Upper lobe of right lung (tissue), 1 donor: ENCODE results near the gene S100A14. TPM values are rescaled to one million over a fixed set of nuclear protein-coding genes. Genes with fewer than 3 reads are reported as not detected.
A peak's percentile ranks its signal among the peaks of the same experiment; 100 is the strongest.

ENCODE experiments used
- ATAC-seq: fragments of 200-7000 bp; cut with Tn5 transposase; one replicate; pipeline ENCODE4 v1.9.1; 2020; ENCODE audit warnings: mild to moderate bottlenecking, moderate library complexity
- DNase-seq: peaks from one replicate; pipeline ENCODE4 v3.0.0-alpha.2; 2020
- H3K27ac ChIP-seq: fragments of 200-600 bp; one replicate; pipeline ENCODE4 v1.8.0; 2022
- H3K27me3 ChIP-seq: fragments of 200-600 bp; one replicate; pipeline ENCODE4 v1.8.0; 2022; ENCODE audit warnings: mild to moderate bottlenecking
- H3K36me3 ChIP-seq: fragments of 200-600 bp; one replicate; pipeline ENCODE4 v1.8.0; 2022
- H3K4me1 ChIP-seq: fragments of 200-600 bp; one replicate; pipeline ENCODE4 v1.8.0; 2022
- H3K4me3 ChIP-seq: fragments of 200-600 bp; one replicate; pipeline ENCODE4 v1.8.0; 2022; ENCODE audit warnings: mild to moderate bottlenecking
- H3K9me3 ChIP-seq: fragments of 200-600 bp; one replicate; pipeline ENCODE4 v1.8.0; 2022
- CTCF ChIP-seq: fragments of 200-600 bp; IDR thresholded peaks from one replicate; pipeline ENCODE4 v1.8.0; 2022; ENCODE audit warnings: antibody characterized with exemption
- intact Hi-C: fragments of 100-400 bp; cut with DNase I; formaldehyde crosslinking; loops from one replicate; pipeline ENCODE4 v1.11.0; 2022
- total RNA-seq: library from RNA; stranded (reverse); fragmentation: NEBNext Ultra II Directional; extraction: Animal tissue kit (Norgen Biotek cat#: 25700); gene quantifications from one replicate; pipeline ENCODE4 v1.2.1, GENCODE V29; 2021
- donor health status: DM: no; HTN: yes; CAD: no; lungs with severe emphysema.

The S100A14 gene
- total RNA-seq, 1 donor from 2014 or later = 112 TPM

- no peaks in the 10 kb centered on the region for H3K27me3 ChIP-seq
- no peaks in the 10 kb centered on the region for H3K36me3 ChIP-seq
- peaks cover 18% of the 10 kb centered on the region for H3K4me1 ChIP-seq
- H3K27ac ChIP-seq = peak overlapping the region; percentile 52
- no peak for DNase-seq
- no peaks in the 10 kb centered on the region for H3K9me3 ChIP-seq
- peak; percentile 10 for ATAC-seq
- TF ChIP-seq CTCF = no peak
- intact Hi-C loops = loop anchor here (5.0 to 10.0 kb wide), 2 partner anchors 51 to 61 kb away; partner anchors contain the start of genes S100A1 and S100A13
- no peak overlapping the region for H3K4me3 ChIP-seq
Observed at GRCh38 chr1:153573351-153573750, 42.8 kb downstream of the S100A14 start.

GRCh38 chr1:153572569-153573015 lies 43.5 kb downstream of the S100A14 start:
- Histone ChIP-seq H3K27me3 (no peaks in the 10 kb centered on the region), H3K4me1 (peaks cover 25% of the 10 kb centered on the region), H3K4me3 (no peak overlapping the region), H3K36me3 (no peaks in the 10 kb centered on the region), H3K27ac (peak overlapping the region; percentile 52), H3K9me3 (no peaks in the 10 kb centered on the region)
- DNase-seq (peak; percentile 90), ATAC-seq (peak; percentile 90)
- TF ChIP-seq CTCF = peak; percentile 88
- intact Hi-C loops = loop anchor here (5.0 to 10.0 kb wide), 2 partner anchors 52 to 60 kb away; partner anchors contain the start of genes S100A1 and S100A13

DNA sequence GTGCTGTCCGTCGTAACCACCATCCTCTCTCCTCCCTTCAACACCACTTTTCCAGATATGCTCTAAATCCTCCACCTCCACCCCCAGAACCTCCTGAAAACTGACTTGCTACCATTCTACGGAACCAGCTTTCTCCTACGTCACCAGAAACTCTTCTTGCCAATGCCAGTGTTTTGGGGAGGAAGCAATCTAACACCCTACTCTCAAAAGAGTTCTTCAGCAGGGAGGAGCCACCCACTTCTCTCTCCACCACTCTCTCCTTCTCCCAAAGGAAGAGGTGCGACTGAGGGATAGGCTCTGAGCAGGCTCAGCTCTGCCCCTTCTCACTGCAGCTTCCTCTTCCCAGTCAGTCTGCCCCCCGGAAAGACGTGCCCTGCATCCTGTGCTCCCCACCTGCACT lies 44.4 kb downstream of the S100A14 start:
- ATAC-seq (no peak), DNase-seq (no peak)
- H3K27me3 ChIP-seq = no peaks in the 10 kb centered on the region
- no peak overlapping the region for H3K27ac ChIP-seq
- H3K36me3 ChIP-seq = no peaks in the 10 kb centered on the region
- H3K4me1 ChIP-seq = peaks cover 34% of the 10 kb centered on the region
- intact Hi-C loops = loop anchor here (5.0 to 10.0 kb wide), 2 partner anchors 53 to 59 kb away; partner anchors contain the start of genes S100A1 and S100A13
- no peak overlapping the region for H3K4me3 ChIP-seq
- no peak for TF ChIP-seq CTCF
- no peaks in the 10 kb centered on the region for H3K9me3 ChIP-seq

DNA sequence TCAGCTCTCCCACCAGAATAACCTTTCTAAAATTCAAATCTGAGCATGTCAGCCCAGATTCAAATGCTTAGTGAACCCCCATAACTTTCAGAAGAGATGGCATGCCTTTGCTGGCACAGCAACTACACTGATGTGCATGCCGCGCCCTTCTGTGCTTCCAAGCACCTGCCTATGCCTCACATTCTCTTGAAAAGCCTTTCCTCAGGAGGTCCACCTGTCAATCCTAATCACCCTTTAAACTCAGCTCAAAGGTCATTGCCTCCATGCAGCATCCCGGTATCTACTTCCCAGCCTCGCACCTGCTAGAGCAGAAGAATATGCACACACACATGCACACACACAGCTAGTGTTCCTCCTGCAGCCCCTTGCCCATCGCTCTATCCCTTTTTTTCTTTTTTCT lies 45.3 kb downstream of the S100A14 start:
- intact Hi-C loops = loop anchor here (5.0 to 10.0 kb wide), 2 partner anchors 54 to 59 kb away; partner anchors contain the start of genes S100A1 and S100A13

GRCh38 chr1:153569465-153569864 lies 46.7 kb downstream of the S100A14 start:
- Histone ChIP-seq H3K27ac (no peak overlapping the region), H3K4me3 (no peak overlapping the region), H3K36me3 (no peaks in the 10 kb centered on the region), H3K4me1 (peaks cover 50% of the 10 kb centered on the region), H3K9me3 (no peaks in the 10 kb centered on the region), H3K27me3 (no peaks in the 10 kb centered on the region)
- intact Hi-C loops = loop anchor here (5.0 kb wide), 1 partner anchor 37 kb away; no protein-coding TSS in a partner anchor
- TF ChIP-seq CTCF = no peak
- ATAC-seq (no peak), DNase-seq (no peak)

More for the DNA sequence above, 45.3 kb downstream of the S100A14 start:
- Histone ChIP-seq H3K4me3 (no peak overlapping the region), H3K4me1 (peaks cover 41% of the 10 kb centered on the region), H3K27me3 (no peaks in the 10 kb centered on the region), H3K27ac (no peak overlapping the region), H3K9me3 (no peaks in the 10 kb centered on the region), H3K36me3 (no peaks in the 10 kb centered on the region)
- ATAC-seq = no peak
- no peak for DNase-seq
- TF ChIP-seq CTCF = no peak
